WTC11 (cell line): ENCODE measurements around the gene COG4.

Source experiments
- CTCF ChIP-seq: fragments of 200-600 bp; IDR thresholded peaks from 2 replicates; pipeline ENCODE4 v1.8.0; 2022; ENCODE audit warnings: antibody characterized with exemption
- NR1H2 ChIP-seq: sonication (generic); formaldehyde crosslinking; IDR thresholded peaks from 2 replicates; pipeline ENCODE4 v1.9.0; 2021; ENCODE audit warnings: mild to moderate bottlenecking, moderate library complexity, missing genetic modification reagents
- RELA ChIP-seq: sonication (generic); formaldehyde crosslinking; IDR thresholded peaks from 2 replicates; pipeline ENCODE4 v1.8.1; 2022; ENCODE audit warnings: missing genetic modification reagents, mild to moderate bottlenecking, borderline replicate concordance
- TF ChIP-seq, protein P1 (sequence below): sonication (generic); formaldehyde crosslinking; IDR thresholded peaks from 2 replicates; pipeline ENCODE4 v1.8.1; 2023; ENCODE audit warnings: mild to moderate bottlenecking, missing genetic modification reagents, borderline replicate concordance

GRCh38 chr16:70465999-70466804 is 57.2 kb downstream of the COG4 start:
- no peak for TF ChIP-seq CTCF
- TF ChIP-seq RELA (CRISPR knock-in tag) = no peak
- TF ChIP-seq, protein P1, sequence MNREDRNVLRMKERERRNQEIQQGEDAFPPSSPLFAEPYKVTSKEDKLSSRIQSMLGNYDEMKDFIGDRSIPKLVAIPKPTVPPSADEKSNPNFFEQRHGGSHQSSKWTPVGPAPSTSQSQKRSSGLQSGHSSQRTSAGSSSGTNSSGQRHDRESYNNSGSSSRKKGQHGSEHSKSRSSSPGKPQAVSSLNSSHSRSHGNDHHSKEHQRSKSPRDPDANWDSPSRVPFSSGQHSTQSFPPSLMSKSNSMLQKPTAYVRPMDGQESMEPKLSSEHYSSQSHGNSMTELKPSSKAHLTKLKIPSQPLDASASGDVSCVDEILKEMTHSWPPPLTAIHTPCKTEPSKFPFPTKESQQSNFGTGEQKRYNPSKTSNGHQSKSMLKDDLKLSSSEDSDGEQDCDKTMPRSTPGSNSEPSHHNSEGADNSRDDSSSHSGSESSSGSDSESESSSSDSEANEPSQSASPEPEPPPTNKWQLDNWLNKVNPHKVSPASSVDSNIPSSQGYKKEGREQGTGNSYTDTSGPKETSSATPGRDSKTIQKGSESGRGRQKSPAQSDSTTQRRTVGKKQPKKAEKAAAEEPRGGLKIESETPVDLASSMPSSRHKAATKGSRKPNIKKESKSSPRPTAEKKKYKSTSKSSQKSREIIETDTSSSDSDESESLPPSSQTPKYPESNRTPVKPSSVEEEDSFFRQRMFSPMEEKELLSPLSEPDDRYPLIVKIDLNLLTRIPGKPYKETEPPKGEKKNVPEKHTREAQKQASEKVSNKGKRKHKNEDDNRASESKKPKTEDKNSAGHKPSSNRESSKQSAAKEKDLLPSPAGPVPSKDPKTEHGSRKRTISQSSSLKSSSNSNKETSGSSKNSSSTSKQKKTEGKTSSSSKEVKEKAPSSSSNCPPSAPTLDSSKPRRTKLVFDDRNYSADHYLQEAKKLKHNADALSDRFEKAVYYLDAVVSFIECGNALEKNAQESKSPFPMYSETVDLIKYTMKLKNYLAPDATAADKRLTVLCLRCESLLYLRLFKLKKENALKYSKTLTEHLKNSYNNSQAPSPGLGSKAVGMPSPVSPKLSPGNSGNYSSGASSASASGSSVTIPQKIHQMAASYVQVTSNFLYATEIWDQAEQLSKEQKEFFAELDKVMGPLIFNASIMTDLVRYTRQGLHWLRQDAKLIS (CRISPR knock-in tag) = no peak
- TF ChIP-seq NR1H2 (CRISPR knock-in tag) = no peak
